IMR-90 (cell line): ENCODE data around the gene SYCN.

Experiments used
- FOS ChIP-seq: fragments of 150-350 bp; IDR thresholded peaks from 2 replicates; pipeline ENCODE4 v1.6.1; 2016; ENCODE audit warnings: low read depth, low read length
- MXI1 ChIP-seq: IDR thresholded peaks from 2 replicates; pipeline ENCODE4 v1.6.1; 2012; ENCODE audit warnings: low read depth, mild to moderate bottlenecking, low read length, moderate library complexity, borderline replicate concordance
- POLR2A ChIP-seq: IDR thresholded peaks from 2 replicates; pipeline ENCODE4 v1.6.1; 2012; ENCODE audit warnings: mild to moderate bottlenecking, low read depth, low read length
- RAD21 ChIP-seq: IDR thresholded peaks from 2 replicates; pipeline ENCODE4 v1.6.1; 2012; ENCODE audit warnings: low read length, improper control_type of control experiment
- RCOR1 ChIP-seq: IDR thresholded peaks from 2 replicates; pipeline ENCODE4 v1.6.1; 2012; ENCODE audit warnings: mild to moderate bottlenecking, low read length, improper control_type of control experiment; ENCODE audit not compliant: insufficient replicate concordance
- RFX5 ChIP-seq: IDR thresholded peaks from 2 replicates; pipeline ENCODE4 v1.8.0; 2012; ENCODE audit warnings: low read depth, mild to moderate bottlenecking, low read length, moderate library complexity
- SMC3 ChIP-seq: fragments of 150-350 bp; IDR thresholded peaks from 2 replicates; pipeline ENCODE4 v1.6.1; 2016; ENCODE audit warnings: low read depth, mild to moderate bottlenecking, antibody characterized with exemption, low read length, moderate library complexity
- TF ChIP-seq, protein P1 (sequence below): conservative IDR thresholded peaks from 2 replicates; pipeline ENCODE4 v1.5.1; 2012; ENCODE audit warnings: mild to moderate bottlenecking, low read depth, low read length, improper control_type of control experiment
- TF ChIP-seq, protein P2 (sequence below): fragments of 150-350 bp; IDR thresholded peaks from 2 replicates; pipeline ENCODE4 v1.6.1; 2017; ENCODE audit warnings: mild to moderate bottlenecking, antibody characterized with exemption, low read length, low read depth

DNA sequence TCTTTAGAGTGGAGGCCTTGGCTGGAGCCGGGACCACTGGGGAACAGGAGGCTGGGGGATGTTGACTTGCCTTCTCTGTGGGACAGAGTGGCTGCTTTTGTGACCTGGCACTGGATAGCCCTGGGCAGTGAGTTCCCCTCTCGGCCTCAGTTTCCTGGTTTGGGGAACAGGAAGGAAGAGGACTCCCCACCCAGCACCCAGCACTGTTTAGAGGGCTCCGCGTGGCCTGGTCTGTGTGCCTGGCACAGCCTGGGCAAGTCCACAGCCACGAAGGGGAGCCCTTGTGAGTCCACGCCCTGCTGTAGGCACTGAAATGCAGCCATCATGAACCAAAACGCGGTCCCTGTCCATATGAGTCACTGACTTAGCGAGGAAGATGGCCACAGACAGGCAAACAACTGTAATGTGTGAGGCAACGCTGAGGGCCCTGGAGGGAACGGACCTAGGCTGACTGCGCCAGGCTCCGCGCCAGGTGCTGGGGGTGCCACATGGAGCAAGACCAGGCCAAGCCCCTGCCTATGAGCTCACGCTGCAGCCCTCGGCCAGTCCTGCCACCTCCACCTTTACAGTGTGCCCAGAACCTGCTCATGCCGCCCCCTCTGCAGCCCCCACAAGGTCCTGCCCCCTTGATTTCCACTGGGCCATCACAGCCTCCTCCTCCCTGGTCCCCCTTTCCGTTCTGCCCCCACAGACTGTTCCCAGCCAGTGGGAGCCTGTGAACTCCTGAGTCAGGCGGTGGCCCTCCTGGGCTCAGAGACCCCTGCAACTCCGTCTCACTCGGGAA, 43.0 kb downstream of the SYCN start:
- TF ChIP-seq POLR2A (no peak), MXI1 (no peak), FOS (no peak), RAD21 (no peak), SMC3 (no peak), RCOR1 (no peak), RFX5 (no peak)
- TF ChIP-seq, protein P1, sequence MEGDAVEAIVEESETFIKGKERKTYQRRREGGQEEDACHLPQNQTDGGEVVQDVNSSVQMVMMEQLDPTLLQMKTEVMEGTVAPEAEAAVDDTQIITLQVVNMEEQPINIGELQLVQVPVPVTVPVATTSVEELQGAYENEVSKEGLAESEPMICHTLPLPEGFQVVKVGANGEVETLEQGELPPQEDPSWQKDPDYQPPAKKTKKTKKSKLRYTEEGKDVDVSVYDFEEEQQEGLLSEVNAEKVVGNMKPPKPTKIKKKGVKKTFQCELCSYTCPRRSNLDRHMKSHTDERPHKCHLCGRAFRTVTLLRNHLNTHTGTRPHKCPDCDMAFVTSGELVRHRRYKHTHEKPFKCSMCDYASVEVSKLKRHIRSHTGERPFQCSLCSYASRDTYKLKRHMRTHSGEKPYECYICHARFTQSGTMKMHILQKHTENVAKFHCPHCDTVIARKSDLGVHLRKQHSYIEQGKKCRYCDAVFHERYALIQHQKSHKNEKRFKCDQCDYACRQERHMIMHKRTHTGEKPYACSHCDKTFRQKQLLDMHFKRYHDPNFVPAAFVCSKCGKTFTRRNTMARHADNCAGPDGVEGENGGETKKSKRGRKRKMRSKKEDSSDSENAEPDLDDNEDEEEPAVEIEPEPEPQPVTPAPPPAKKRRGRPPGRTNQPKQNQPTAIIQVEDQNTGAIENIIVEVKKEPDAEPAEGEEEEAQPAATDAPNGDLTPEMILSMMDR: no peak
- TF ChIP-seq, protein P2, sequence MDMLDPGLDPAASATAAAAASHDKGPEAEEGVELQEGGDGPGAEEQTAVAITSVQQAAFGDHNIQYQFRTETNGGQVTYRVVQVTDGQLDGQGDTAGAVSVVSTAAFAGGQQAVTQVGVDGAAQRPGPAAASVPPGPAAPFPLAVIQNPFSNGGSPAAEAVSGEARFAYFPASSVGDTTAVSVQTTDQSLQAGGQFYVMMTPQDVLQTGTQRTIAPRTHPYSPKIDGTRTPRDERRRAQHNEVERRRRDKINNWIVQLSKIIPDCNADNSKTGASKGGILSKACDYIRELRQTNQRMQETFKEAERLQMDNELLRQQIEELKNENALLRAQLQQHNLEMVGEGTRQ: no peak
